Measurements from ENCODE around the gene GRM3.

The GRM3 gene

GRCh38 chr7:86776136-86776535 lies 132.4 kb downstream of the GRM3 start:
- Histone ChIP-seq H3K4me2 (no peak overlapping the region), H3K4me3 (no peak overlapping the region), H3K27me3 (no peaks in the 10 kb centered on the region), H3K9me3 (replicated peaks in 1 of 11) (no peaks in the 10 kb centered on the region), H4K20me1 (no peaks in the 10 kb centered on the region), H3K4me1 (peaks cover 0 to 11% (median 0%) of the 10 kb centered on the region in 10 experiments; a peak in 3 of 20 replicates), H3K36me3 (no peaks in the 10 kb centered on the region), H3K27ac (no peak overlapping the region), H3K9ac (no peak overlapping the region)
- TF ChIP-seq Cebpa-rat (IDR thresholded peaks at IDR 0.05) = no peak

- Histone ChIP-seq H3K9ac (no peak overlapping the region), H3K4me1 (peaks cover 0 to 24% (median 0%) of the 10 kb centered on the region in 10 experiments; a peak in 6 of 20 replicates), H3K27ac (no peak overlapping the region), H3K36me3 (no peaks in the 10 kb centered on the region), H4K20me1 (no peaks in the 10 kb centered on the region), H3K9me3 (replicated peaks in 1 of 11) (no peaks in the 10 kb centered on the region), H3K27me3 (no peaks in the 10 kb centered on the region), H3K4me2 (no peak overlapping the region), H3K4me3 (no peak overlapping the region)
- no peak for TF ChIP-seq Cebpa-rat (IDR thresholded peaks at IDR 0.05)
Measured at GRCh38 chr7:86778271-86778670, 134.6 kb downstream of the GRM3 start.

DNA sequence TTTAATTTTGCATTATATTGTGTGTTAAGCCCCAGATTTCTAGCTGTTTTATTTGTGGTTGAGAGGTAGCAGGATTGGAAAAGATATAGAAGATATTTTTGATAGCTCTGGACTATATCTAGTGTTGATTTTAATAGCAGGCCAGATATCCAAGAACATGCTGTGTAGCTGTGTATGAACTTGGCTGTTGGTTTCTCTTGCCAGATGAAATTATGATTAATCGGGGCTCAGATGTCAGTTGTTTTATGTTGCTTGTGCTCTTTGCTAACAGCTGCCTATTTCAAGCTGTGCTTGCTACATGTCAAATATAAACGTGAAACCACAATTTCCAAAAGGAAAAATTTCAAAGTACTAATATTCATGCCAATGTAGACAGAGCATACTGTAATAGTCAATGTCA lies 141.1 kb downstream of the GRM3 start:
- Histone ChIP-seq H3K4me1 (peaks cover 0 to 26% (median 6%) of the 10 kb centered on the region in 10 experiments; a peak in 11 of 20 replicates), H3K36me3 (no peaks in the 10 kb centered on the region), H4K20me1 (no peaks in the 10 kb centered on the region), H3K9ac (no peak overlapping the region), H3K4me3 (no peak overlapping the region), H3K4me2 (no peak overlapping the region), H3K27ac (no peak overlapping the region), H3K27me3 (no peaks in the 10 kb centered on the region), H3K9me3 (replicated peaks in 1 of 11) (peaks cover 0 to 9% (median 8%) of the 10 kb centered on the region in 11 experiments; a peak in 14 of 22 replicates)
- no peak for TF ChIP-seq Cebpa-rat (IDR thresholded peaks at IDR 0.05)

- Histone ChIP-seq H3K9ac (no peak overlapping the region), H3K27me3 (no peaks in the 10 kb centered on the region), H3K27ac (no peak overlapping the region), H4K20me1 (no peaks in the 10 kb centered on the region), H3K4me2 (peak overlapping the region in 6 of 11 experiments; percentile 2 to 60 (median 57); a peak in 11 of 22 replicates), H3K36me3 (no peaks in the 10 kb centered on the region), H3K9me3 (replicated peaks in 1 of 11) (peaks cover 0 to 9% (median 8%) of the 10 kb centered on the region in 11 experiments; a peak in 14 of 22 replicates), H3K4me3 (no peak overlapping the region), H3K4me1 (peaks cover 0 to 29% (median 6%) of the 10 kb centered on the region in 10 experiments; a peak in 11 of 20 replicates)
- TF ChIP-seq Cebpa-rat (IDR thresholded peaks at IDR 0.05) = no peak
Measured at GRCh38 chr7:86785641-86786040, 141.9 kb downstream of the GRM3 start.

- H3K36me3 ChIP-seq = no peaks in the 10 kb centered on the region
- H4K20me1 ChIP-seq = no peaks in the 10 kb centered on the region
- peaks cover 0 to 29% (median 6%) of the 10 kb centered on the region in 10 experiments; a peak in 11 of 20 replicates for H3K4me1 ChIP-seq
- H3K9me3 ChIP-seq (replicated peaks in 1 of 11) = peaks cover 0 to 9% (median 8%) of the 10 kb centered on the region in 11 experiments; a peak in 14 of 22 replicates
- H3K4me2 ChIP-seq = peak overlapping the region in 4 of 11 experiments; percentile 39 to 60 (median 58); a peak in 4 of 22 replicates
- H3K27me3 ChIP-seq = no peaks in the 10 kb centered on the region
- no peak overlapping the region for H3K27ac ChIP-seq
- no peak overlapping the region for H3K9ac ChIP-seq
- H3K4me3 ChIP-seq = no peak overlapping the region
- TF ChIP-seq Cebpa-rat (IDR thresholded peaks at IDR 0.05) = no peak
Measured at GRCh38 chr7:86786376-86786775, 142.7 kb downstream of the GRM3 start.

DNA sequence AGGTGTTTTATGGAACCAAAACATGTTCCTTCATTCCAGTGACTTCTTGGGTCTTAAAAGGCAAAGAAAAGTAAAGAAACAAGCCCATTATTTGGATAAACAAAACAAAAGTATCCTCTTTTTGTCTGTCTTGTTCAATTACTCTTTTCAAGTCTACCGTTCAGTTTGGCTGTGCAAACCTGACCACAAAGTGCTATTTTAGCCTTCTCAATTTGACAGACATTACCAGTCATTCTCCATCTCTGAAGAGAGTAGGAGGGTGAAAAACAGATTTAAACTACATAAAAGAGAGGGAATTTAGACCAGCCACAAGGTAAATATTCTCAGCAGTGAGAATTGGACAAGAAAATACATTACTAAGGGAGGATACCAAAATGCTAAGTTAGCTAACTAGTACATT lies 145.2 kb downstream of the GRM3 start:
- Histone ChIP-seq H3K4me3 (no peak overlapping the region), H4K20me1 (no peaks in the 10 kb centered on the region), H3K4me1 (peaks cover 0 to 14% (median 6%) of the 10 kb centered on the region in 10 experiments; a peak in 11 of 20 replicates), H3K4me2 (0 out of 22 replicates have a peak overlapping the region, but pooled peaks of 2 of the 11 experiments have one; percentile 6 to 33), H3K9ac (no peak overlapping the region), H3K36me3 (no peaks in the 10 kb centered on the region), H3K27ac (no peak overlapping the region), H3K9me3 (replicated peaks in 1 of 11) (peaks cover 0 to 9% (median 8%) of the 10 kb centered on the region in 11 experiments; a peak in 14 of 22 replicates), H3K27me3 (no peaks in the 10 kb centered on the region)
- no peak for TF ChIP-seq Cebpa-rat (IDR thresholded peaks at IDR 0.05)

DNA sequence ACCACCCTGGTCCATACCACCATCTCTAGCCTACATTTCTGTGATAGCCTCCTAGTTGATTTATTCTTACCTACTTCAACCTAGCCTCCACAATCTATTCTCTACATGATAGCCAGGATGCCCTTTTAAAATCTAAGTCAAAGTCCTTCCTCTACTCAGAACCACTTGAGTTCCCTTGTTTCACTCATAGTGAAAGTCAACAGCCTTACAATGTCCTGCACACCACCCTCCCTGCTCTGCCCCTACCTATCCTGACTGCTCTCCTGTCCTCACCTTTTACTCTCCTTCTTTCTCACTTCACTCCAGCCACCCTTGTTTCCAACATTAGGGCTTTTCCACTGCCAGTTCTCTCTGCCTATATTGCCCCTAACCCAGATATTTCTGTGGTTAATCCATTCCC lies 146.7 kb downstream of the GRM3 start:
- no peak for TF ChIP-seq Cebpa-rat (IDR thresholded peaks at IDR 0.05)
- H3K4me1 ChIP-seq = peaks cover 0 to 14% (median 6%) of the 10 kb centered on the region in 10 experiments; a peak in 11 of 20 replicates
- H3K27ac ChIP-seq = no peak overlapping the region
- peaks cover 0 to 9% (median 8%) of the 10 kb centered on the region in 11 experiments; a peak in 14 of 22 replicates for H3K9me3 ChIP-seq (replicated peaks in 1 of 11)
- no peak overlapping the region for H3K4me3 ChIP-seq
- H3K36me3 ChIP-seq = no peaks in the 10 kb centered on the region
- H3K9ac ChIP-seq = no peak overlapping the region
- H4K20me1 ChIP-seq = no peaks in the 10 kb centered on the region
- H3K4me2 ChIP-seq = no peak overlapping the region
- H3K27me3 ChIP-seq = no peaks in the 10 kb centered on the region

DNA sequence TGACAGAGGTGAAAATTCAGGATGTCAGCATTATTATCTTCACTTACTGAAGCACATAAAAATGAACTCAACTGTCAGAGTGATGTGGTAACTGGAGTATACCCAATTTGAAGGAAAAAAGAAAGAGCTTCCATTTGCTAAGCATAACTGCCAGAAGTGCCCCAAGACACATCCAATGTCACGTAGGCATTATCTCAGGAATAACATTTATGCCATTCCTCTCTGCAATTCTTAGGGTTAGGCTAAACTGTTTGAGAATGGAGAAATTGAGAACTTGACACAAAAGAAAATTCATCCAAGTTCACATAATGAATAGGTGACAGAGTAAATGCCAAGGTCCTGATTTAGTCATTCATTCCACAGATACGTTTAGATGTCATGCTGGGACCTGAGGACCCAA lies 148.6 kb downstream of the GRM3 start:
- Histone ChIP-seq H3K4me2 (no peak overlapping the region), H3K4me3 (no peak overlapping the region), H3K9ac (no peak overlapping the region), H3K27me3 (no peaks in the 10 kb centered on the region), H4K20me1 (no peaks in the 10 kb centered on the region), H3K4me1 (peaks cover 0 to 5% (median 0%) of the 10 kb centered on the region in 10 experiments; a peak in 1 of 20 replicates), H3K9me3 (replicated peaks in 1 of 11) (0 out of 22 replicates have a peak, but pooled peaks cover 0 to 7% (median 0%) of the 10 kb centered on the region in 11 experiments), H3K36me3 (no peaks in the 10 kb centered on the region), H3K27ac (no peak overlapping the region)
- TF ChIP-seq Cebpa-rat (IDR thresholded peaks at IDR 0.05) = no peak

DNA sequence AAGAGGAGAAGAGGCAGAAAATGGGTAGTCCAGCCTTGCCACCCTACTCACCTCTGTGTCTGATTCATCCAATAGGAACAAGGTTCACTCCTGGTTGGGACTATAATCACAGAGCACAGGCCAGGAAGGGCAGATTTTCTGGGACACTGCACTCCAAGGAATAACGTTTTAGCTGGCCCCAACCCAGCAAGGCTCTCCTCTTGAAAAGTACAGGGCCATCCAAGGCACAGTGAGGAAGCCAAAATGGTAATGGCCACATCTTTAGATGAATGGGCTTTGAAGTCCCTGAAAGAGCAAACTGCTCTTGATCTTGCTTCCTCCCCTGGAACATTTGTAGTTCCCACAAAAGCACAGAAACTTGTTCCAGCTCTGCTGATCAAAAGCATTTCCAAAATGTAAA lies 149.4 kb downstream of the GRM3 start:
- TF ChIP-seq Cebpa-rat (IDR thresholded peaks at IDR 0.05) = no peak
- Histone ChIP-seq H3K27ac (no peak overlapping the region), H3K4me3 (no peak overlapping the region), H4K20me1 (no peaks in the 10 kb centered on the region), H3K4me2 (no peak overlapping the region), H3K36me3 (no peaks in the 10 kb centered on the region), H3K9ac (no peak overlapping the region), H3K27me3 (no peaks in the 10 kb centered on the region), H3K4me1 (peaks cover 0 to 5% (median 0%) of the 10 kb centered on the region in 10 experiments; a peak in 1 of 20 replicates), H3K9me3 (replicated peaks in 1 of 11) (0 out of 22 replicates have a peak, but pooled peaks cover 0 to 7% (median 0%) of the 10 kb centered on the region in 11 experiments)
